ENCODE results near the gene ABHD17A.

The ABHD17A gene

DNA sequence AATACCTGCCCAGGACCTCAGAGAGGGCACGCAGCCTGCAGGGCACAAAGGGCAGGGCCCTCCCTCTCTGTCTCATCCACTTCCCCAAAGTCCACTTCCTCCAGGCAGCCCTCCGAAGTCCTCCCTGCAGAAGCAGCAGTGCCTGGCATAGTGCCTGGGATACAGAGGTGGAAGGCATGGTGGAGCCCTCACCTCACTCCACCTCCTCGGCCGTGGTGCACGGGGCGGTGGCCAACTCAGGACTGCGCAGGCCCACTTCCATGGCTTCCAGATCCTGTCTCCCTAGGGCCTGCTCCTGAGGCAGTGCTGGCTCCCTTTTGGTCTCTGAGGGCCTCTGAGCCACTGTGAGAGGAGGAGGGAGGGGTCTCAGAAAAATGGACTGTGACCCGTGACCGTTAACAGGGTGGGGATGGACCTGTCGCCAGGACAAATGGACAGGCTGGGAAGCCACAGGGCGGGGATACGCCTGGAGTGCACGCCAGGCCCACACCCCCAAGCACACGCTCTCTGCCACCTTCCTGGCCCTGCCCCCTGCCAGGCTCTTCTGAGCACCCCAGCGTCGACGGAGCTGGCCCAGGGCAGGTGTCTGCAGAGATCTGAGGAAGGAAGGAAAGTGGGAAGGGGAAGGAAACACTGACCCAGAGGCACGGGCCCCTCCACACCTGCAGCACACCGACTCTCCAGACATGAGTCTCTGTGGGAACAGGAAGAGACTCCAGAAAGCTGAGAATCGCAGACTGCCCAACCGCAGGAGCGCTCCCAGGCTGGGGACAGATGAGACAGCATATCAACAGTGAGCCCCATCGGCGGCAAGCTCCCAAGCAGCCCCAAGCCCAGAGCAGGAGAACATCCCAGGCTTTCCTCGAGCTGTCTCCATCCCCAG, 45.4 kb downstream of the ABHD17A start:
- DNase-seq (ENCODE audit: low read depth): no peak

DNA sequence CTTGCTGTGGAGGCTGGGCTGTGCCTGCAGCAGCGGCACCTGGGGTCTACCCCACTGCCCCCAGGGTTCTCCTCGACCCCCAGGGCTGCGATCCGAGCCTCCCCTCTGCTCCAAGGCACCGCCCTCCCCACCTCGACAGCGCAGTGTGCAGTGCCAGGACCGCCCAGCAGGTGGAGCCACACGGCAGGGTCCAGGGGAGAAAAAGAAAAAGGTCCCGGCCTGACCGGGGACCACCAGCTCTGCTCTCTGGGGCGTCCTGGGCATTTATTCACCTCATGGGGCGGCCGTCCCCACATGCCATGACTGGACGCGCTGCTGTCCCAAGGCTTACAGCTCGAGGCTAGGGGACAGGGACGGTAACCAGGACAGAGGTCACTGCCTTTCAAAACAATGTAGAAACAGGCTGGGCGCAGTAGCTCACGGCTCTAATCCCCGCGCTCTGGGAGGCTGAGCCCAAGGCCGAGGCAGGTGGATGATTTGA, 47.6 kb downstream of the ABHD17A start:
- no peak for DNase-seq (ENCODE audit: low read depth)

DNA sequence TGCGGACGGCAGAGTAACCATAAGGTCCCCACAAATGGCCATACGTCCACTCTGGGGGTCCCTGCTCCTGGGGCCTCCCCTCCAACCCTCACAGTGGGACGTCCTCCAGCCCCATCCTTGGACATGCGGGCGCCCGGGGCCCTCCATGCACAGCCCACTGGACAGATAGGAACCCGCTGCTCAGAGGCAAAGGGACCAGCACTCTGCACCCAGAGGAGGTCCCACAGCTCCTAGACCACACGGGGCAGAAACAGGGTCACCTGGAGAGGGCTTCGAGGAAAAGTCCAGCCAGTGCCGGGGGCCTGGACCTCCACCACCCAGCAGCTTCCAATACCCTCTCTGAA, 48.1 kb downstream of the ABHD17A start:
- DNase-seq (ENCODE audit: low read depth): no peak

DNA sequence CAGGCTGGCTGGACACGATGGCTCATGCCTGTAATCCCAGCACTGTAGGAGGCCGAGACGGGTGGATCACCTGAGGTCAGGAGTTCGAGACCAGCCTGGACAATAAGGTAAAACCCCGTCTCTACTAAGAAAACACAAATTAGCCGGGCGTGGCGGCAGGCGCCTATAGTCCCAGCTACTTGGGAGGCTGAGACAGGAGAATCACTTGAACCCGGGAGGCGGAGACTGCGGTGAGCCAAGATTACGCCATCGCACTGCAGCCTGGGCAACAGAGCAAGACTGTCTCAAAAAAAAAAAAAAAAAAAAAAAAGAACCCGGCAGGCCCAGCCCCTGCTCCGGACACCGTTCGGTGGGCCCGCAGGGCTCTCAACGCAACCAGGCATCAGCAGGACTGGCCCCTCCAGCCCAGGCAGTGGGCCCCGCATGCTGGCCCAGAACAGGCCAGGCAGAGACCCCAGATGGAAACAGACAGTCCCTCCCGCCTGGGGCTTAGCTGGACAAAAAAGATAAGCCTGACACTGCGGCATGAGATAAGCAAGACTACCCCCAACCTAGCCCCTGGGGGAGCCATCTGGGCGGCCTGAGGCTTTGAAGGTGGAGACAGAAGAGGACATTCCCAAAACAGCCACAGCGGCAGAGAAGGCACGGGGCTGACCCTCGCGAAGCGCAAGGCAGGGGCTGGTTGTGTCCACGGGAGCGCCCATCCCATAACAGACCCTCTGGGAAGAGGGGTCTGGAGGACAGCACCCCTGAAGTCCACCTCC, 48.7 kb downstream of the ABHD17A start:
- DNase-seq (ENCODE audit: low read depth): no peak

GRCh38 chr19:1833540-1833939, 51.8 kb downstream of the ABHD17A start:
- DNase-seq (ENCODE audit: low read depth): no peak

DNA sequence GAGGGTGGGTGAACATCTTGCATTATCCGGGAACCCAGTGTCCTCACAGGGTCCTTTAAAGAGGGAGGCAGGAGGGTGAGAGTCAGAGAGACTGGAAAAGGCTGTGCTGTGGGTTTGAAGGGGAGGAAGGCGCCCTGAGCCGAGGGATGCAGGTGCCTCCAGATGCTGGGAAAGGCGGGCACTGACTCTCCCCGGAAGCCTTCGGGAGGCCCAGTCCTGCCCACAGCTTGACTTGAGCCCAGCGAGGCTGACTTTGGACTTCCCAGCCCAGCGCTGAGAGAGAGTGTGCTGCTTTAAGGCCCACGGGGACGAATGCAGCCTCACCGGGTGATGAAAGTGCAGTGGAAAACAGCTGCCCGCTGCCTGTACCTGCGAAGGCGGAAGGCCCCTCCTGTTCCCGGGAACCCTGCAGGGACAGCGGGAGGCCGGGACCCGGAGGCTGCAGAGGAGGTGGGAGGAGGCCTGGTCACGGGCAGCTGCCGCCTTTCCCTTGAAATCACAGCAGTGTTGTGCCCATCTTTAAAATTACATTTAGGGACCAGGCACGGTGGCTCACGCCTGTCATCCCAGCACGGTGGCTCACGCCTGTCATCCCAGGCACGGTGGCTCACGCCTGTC, 53.1 kb downstream of the ABHD17A start:
- DNase-seq (ENCODE audit: low read depth): no peak

DNA sequence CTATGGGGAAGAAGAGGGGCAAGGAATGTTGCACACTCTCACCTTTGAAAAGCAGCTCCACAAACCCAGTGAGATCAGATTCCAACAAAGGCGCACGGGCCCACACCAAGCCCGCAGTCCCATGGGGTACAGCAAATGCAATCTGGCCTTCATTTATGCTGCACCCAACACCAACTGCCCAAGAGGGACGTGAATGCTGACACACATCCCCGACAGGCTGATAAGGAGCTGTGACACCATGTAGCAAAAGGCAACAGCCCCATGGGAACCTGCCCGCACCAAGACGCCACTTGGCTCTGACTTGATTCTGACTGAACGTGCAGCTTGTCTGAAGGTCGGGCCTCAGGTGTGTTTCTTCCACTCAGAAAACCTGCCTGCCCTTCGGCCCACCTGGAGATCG, 54.3 kb downstream of the ABHD17A start:
- no peak for DNase-seq (ENCODE audit: low read depth)

DNA sequence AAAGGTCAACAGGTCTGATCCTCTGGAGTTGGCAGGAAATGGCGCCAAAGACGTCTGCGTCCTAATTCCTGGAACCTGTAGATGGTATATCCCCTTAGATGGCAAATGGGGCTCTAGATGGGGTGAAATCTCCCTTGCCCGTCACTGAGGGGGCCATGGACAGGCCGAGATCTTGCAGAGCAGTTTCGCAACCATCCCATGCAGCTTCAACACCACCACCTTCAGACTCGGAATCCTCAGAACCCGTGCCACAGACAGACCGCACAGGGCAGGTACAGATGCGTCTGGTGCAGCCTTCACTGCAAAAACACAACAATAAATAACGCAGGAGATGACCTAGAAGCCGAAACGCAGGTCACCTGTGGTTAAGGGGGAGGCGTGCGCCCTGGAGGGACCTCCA, 54.7 kb downstream of the ABHD17A start:
- DNase-seq (ENCODE audit: low read depth): no peak

DNA sequence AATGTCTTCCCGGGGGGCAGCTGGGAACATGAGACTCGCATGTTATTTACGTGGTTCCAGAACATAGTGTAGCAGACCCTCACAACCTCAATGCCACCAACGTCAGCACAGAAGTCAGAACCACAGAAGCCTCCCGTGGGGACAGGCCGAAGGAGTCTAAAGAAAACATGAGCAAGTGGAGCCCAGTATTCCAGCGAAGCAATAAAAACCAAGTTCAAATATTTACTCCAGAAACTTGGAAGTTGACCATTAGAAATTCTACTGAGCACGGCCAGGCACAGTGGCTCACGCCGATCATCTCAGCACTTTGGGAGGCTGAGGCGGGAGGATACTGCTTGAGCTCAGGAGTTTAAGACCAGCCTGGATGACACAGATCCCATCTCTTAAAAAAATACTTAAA, 55.3 kb downstream of the ABHD17A start:
- no peak for DNase-seq (ENCODE audit: low read depth)

DNA sequence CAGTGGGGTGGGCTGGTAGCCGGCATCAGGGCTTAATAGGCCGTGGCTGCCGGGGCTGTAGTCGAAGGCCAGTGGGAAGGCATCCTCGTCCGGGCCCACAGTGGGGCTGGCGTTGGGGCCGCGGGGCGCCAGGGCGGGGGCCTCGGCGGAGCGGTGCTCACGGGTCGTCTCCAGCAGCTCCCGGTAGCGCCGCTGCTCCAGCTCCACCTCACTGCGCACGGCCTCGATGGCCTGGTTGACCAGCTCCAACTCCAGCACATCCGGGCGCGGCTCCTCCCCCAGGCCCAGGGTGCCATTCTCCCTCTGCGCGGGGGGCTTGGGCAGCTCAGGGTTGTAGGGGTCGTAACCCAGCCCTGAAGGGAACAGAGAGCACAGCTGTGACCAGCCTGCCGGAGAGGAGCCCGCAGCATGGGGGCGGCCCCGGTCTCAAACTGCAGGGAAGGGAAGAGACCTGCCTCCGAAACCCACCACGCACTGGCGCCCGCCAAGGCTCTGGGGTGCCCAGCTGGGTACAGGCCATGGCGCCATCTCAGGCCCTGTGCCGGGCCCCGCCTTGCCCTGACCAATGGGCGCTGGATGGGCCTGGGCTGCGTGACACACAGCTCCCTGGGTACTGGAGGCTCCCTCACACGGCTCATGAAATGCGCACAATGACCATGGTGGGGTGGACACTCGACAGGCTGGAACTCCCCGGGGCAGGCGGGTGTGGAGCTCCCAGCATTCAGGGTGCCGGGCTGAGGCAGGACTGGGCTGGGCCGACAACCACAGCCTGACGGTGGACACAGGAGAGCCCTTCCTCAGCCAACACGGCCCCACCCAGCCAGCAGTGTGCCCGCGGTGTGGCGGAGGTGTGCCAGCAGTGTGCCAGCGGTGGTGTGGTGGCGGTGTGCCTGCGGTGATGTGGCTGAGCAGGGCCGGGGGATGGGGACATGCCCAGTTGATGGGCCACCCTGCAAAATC, 56.7 kb downstream of the ABHD17A start:
- no peak for DNase-seq (ENCODE audit: low read depth)

DNA sequence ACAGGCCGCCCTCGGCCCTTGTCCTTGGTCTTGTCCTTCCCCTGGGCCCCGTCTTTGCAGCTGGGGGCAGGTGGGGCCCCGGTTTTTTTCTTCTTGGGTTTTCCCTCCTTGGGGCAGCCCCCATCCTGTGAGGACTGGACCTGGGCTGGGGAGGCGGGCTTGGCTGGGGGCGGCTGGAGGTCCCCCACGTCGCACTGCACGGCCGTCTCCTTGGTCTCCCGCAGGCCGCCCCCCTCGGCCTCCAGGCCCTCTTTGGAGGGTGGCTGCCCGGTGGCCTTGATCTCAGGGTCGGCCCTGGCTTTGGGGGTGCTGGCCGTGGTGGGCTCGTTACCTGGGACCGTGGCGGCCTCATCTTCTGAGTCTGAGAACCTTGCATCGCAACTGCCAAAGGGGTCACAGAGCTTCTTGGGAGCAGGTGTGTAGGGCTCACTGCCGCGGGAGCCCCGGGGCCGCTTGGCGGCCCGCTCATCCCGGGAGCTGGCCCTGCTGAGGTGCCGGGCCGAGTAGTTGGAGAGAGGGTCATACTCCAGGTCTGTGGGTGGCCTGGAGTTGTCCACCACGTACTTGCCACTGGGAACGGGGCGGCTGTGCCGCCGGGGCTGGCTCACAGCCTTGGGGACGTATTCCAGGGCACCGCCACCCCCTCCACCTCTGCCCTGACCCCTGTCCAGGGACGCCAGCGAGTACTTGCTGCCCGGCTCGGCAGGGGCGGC, 57.6 kb downstream of the ABHD17A start:
- no peak for DNase-seq (ENCODE audit: low read depth)

All from T-helper 22 cell (primary cell).